ENCODE results near the gene APLP2. TPM values are rescaled to one million over a fixed set of nuclear protein-coding genes. Genes with fewer than 3 reads are reported as not detected.
"Not testable (repeated sequence)": the region's sequence is repeated elsewhere in the genome, so short reads cannot be mapped to it uniquely, and the experiment has no call there.

Gene APLP2
- total and polyA plus RNA-seq, 3 donors from 2014 or later: 105 to 159 (median 130) TPM

DNA sequence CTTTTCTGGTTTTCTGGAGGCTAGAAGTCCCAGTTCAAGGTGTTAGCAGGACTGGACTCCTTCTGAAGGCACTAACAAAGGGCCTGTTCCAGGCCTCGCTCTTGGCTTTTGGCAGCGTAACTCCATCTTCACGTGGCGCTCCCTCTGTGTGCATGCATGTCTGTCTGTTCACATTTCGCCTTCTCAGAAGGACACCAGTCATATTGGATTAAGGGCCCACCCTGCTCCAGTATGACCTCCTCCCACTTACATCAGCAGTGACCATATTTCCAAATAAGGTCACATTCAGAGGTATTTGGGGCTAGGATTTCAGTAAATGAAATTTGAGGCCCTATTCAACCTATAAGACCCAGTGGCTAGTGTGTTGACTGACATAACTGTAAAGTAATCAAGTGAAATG is 20.0 kb downstream of the APLP2 start:
- DNase-seq: no peak
- Histone ChIP-seq H3K27ac (no peak overlapping the region), H3K4me1 (no peaks in the 10 kb centered on the region), H3K27me3 (no peaks in the 10 kb centered on the region), H3K9me3 (no peaks in the 10 kb centered on the region), H3K36me3 (ENCODE audit: low read depth, missing control alignments) (no peaks in the 10 kb centered on the region), H3K4me3 (no peak overlapping the region)
- WGBS, 2 donors: 88 to 95% methylated on average over 5 of the region's 5 CpGs
- TF ChIP-seq, protein P1, sequence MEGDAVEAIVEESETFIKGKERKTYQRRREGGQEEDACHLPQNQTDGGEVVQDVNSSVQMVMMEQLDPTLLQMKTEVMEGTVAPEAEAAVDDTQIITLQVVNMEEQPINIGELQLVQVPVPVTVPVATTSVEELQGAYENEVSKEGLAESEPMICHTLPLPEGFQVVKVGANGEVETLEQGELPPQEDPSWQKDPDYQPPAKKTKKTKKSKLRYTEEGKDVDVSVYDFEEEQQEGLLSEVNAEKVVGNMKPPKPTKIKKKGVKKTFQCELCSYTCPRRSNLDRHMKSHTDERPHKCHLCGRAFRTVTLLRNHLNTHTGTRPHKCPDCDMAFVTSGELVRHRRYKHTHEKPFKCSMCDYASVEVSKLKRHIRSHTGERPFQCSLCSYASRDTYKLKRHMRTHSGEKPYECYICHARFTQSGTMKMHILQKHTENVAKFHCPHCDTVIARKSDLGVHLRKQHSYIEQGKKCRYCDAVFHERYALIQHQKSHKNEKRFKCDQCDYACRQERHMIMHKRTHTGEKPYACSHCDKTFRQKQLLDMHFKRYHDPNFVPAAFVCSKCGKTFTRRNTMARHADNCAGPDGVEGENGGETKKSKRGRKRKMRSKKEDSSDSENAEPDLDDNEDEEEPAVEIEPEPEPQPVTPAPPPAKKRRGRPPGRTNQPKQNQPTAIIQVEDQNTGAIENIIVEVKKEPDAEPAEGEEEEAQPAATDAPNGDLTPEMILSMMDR (IDR thresholded peaks at IDR 0.05): no peak
- TF ChIP-seq POLR2A (IDR thresholded peaks at IDR 0.05): no peak
- intact Hi-C loops (cut with DNase I; ENCODE audit: low total_unique reads): no loop called here

DNA sequence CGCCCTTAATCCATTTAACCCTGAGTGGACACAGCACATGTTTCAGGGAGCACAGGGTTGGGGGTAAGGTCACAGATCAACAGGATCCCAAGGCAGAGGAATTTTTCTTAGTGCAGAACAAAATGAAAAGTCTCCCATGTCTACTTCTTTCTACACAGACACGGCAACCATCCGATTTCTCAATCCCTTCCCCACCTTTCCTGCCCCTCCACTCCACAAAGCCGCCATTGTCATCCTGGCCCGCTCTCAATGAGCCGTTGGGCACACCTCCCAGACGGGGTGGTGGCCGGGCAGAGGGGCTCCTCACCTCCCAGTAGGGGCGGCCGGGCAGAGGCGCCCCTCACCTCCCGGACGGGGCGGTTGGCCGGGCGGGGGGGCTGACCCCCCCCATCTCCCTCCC is 20.8 kb downstream of the APLP2 start:
- H3K4me1 ChIP-seq; H3K4me3 ChIP-seq; H3K27me3 ChIP-seq; DNase-seq; intact Hi-C loops (cut with DNase I; ENCODE audit: low total_unique reads); H3K27ac ChIP-seq; H3K9me3 ChIP-seq; H3K36me3 ChIP-seq (ENCODE audit: low read depth, missing control alignments): not testable (repeated sequence)
- 70 to 86% methylated on average over 6 to 8 of the region's 16 CpGs for WGBS, 2 donors

DNA sequence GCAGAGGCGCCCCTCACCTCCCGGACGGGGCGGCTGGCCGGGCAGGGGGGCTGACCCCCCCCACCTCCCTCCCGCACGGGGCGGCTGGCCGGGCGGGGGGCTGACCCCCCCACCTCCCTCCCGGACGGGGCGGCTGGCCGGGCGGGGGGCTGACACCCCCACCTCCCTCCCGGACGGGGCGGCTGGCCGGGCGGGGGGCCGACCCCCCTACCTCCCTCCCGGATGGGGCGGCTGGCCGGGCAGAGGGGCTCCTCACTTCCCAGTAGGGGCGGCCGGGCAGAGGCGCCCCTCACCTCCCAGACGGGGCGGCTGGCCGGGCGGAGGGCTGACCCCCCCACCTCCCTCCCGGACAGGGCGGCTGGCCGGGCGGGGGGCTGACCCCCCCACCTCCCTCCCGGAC is 21.5 kb downstream of the APLP2 start:
- DNase-seq; H3K27me3 ChIP-seq; H3K4me1 ChIP-seq; H3K9me3 ChIP-seq; intact Hi-C loops (cut with DNase I; ENCODE audit: low total_unique reads); H3K27ac ChIP-seq; H3K4me3 ChIP-seq; H3K36me3 ChIP-seq (ENCODE audit: low read depth, missing control alignments): not testable (repeated sequence)
- no CpG with 5 or more reads among the region's 36 CpGs for WGBS, 2 donors

DNA sequence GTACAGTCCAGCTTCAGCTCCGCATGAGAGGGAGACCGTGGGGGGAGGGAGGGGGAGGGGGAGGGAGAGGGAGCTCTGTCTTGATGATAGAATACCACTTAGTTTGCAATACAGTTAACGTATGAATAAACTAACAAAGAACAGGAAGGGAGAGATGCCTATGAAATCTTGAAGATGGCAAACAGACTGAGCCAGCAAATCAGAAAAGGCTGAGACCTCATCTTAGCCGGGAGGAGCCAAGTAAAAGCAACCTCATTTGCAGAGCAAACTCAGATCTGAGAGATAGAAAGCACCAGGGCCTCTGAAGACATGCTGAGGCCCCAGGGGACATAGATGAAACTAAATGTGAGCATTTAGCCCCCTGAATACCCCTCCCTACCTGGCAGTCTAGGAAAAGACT is 23.0 kb downstream of the APLP2 start:
- no peaks in the 10 kb centered on the region for H3K9me3 ChIP-seq
- no peak for DNase-seq
- H3K36me3 ChIP-seq (ENCODE audit: low read depth, missing control alignments): no peaks in the 10 kb centered on the region
- intact Hi-C loops (cut with DNase I; ENCODE audit: low total_unique reads): no loop called here
- TF ChIP-seq, protein P1 (IDR thresholded peaks at IDR 0.05): no peak
- TF ChIP-seq POLR2A (IDR thresholded peaks at IDR 0.05): no peak
- 90 to 93% methylated on average over 4 of the region's 4 CpGs for WGBS, 2 donors
- no peaks in the 10 kb centered on the region for H3K27me3 ChIP-seq
- H3K27ac ChIP-seq: no peak overlapping the region
- no peaks in the 10 kb centered on the region for H3K4me1 ChIP-seq
- H3K4me3 ChIP-seq: no peak overlapping the region

DNA sequence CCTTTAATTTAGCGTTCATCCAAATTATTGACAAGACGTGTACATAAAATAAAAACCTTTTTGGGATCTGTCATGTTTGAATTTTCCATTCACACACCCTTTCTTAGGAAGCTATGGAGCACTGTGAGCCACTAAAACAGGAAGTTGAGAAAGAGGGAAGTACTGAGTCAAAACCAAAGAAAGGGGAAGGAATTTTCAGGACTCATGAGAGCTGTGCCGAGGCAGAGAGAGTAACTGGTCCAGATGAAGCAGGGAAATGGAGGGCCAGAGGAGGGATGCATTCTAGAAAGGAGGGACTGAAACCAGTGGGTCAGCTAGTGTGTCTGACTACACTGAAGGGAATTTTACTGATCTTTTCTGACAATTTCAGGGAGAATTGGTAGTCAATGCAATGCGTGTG is 24.9 kb downstream of the APLP2 start:
- no peak for TF ChIP-seq POLR2A (IDR thresholded peaks at IDR 0.05)
- TF ChIP-seq, protein P1 (IDR thresholded peaks at IDR 0.05): no peak
- Histone ChIP-seq H3K9me3 (no peaks in the 10 kb centered on the region), H3K4me1 (no peaks in the 10 kb centered on the region), H3K4me3 (no peak overlapping the region), H3K36me3 (ENCODE audit: low read depth, missing control alignments) (no peaks in the 10 kb centered on the region), H3K27ac (no peak overlapping the region), H3K27me3 (no peaks in the 10 kb centered on the region)
- 83 to 84% methylated on average over 4 of the region's 4 CpGs for WGBS, 2 donors
- DNase-seq: no peak
- intact Hi-C loops (cut with DNase I; ENCODE audit: low total_unique reads): no loop called here

DNA sequence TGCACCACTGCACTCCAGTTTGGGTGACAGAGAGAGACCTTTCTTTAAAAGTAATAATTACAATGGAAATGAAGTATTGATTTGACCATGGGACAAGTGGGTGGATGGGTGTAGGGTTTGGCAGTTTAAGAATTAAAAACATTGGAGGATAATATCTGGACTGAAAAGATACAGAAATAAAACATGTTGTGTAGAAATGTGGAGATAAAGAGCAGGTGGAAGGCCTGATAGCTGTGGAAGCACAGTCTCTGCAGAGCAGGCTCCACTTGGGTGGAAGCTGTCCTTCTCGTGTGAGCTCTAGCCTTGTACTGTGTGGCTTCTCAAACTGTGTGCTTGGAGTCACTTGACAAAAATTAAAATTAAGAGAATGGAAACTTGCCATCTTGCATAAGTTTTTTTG is 25.6 kb downstream of the APLP2 start:
- no peak for TF ChIP-seq POLR2A (IDR thresholded peaks at IDR 0.05)
- TF ChIP-seq, protein P1 (IDR thresholded peaks at IDR 0.05): no peak
- H3K9me3 ChIP-seq: no peaks in the 10 kb centered on the region
- H3K4me1 ChIP-seq: no peaks in the 10 kb centered on the region
- H3K27ac ChIP-seq: no peak overlapping the region
- intact Hi-C loops (cut with DNase I; ENCODE audit: low total_unique reads): no loop called here
- no peaks in the 10 kb centered on the region for H3K27me3 ChIP-seq
- H3K36me3 ChIP-seq (ENCODE audit: low read depth, missing control alignments): no peaks in the 10 kb centered on the region
- no peak overlapping the region for H3K4me3 ChIP-seq
- 69 to 84% methylated on average over 1 of the region's 1 CpG for WGBS, 2 donors
- DNase-seq: no peak

Data from testis (tissue), 3 donors.